HG03039 (cell line): ENCODE data around the gene SKIL.
A peak's percentile ranks its signal among the peaks of the same experiment; 100 is the strongest.
"Not testable (repeated sequence)": the region's sequence is repeated elsewhere in the genome, so short reads cannot be mapped to it uniquely, and the experiment has no call there.

Experiments used
- ATAC-seq: cut with Tn5 transposase; IDR thresholded peaks from one replicate; pipeline ENCODE4 v1.9.1; 2021; ENCODE audit warnings: mild to moderate bottlenecking, moderate library complexity; ENCODE audit not compliant: unreplicated experiment

The SKIL gene, protein sequence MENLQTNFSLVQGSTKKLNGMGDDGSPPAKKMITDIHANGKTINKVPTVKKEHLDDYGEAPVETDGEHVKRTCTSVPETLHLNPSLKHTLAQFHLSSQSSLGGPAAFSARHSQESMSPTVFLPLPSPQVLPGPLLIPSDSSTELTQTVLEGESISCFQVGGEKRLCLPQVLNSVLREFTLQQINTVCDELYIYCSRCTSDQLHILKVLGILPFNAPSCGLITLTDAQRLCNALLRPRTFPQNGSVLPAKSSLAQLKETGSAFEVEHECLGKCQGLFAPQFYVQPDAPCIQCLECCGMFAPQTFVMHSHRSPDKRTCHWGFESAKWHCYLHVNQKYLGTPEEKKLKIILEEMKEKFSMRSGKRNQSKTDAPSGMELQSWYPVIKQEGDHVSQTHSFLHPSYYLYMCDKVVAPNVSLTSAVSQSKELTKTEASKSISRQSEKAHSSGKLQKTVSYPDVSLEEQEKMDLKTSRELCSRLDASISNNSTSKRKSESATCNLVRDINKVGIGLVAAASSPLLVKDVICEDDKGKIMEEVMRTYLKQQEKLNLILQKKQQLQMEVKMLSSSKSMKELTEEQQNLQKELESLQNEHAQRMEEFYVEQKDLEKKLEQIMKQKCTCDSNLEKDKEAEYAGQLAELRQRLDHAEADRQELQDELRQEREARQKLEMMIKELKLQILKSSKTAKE

GRCh38 chr3:170357176-170358041, at the start of gene SKIL:
Gene SKIL, plus strand, starts transcription at chr3:170357715. Its CDS starts 2,617 bp downstream, at chr3:170360332.
- peak; percentile 51 for ATAC-seq

DNA sequence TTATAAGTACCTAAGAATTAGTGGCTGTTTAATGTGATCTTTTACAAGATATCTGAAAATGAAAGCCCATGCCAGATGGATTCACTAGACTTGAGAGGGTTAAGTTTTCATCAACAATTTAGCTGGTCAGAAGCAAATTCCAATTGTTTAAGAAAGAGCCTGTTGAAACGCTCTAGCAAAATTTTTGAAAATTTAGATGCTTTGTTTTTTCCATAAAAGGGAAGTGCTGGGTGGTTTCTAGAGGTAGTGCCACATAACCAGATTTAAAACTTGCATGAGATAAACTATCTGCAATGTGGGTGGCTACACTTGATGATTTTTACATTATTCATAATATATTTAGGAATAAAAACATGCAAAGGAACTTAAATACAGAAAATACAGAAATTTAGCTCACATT, 48.5 kb upstream of the SKIL start:
- ATAC-seq = no peak

GRCh38 chr3:170317954-170318353, 39.6 kb upstream of the SKIL start:
- ATAC-seq = no peak

- no peak for ATAC-seq
These were observed 36.9 kb upstream of the SKIL start for GRCh38 chr3:170320461-170321121.

GRCh38 chr3:170321321-170322034, 36.0 kb upstream of the SKIL start:
- no peak for ATAC-seq

- ATAC-seq = no peak
These were observed 34.8 kb upstream of the SKIL start for GRCh38 chr3:170322566-170323269.

DNA sequence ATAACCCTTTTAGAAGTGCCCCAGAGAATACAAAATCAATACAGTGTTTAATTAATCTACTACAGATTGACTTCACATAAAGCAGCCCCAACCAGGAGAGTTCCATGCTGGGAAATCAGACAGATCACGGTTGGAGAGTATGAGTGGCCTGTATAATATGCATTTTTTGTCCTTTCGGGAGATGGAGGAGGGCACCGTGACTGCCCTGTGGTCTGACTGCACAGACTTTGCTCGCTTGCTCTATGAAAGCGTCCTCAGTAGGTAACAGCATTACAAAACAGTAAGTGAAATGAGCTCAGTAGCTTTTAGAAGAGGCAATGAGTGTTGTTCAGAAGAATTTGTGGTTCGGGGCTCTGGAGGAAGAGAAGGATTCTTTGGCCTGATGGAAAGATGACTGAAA, 34.2 kb upstream of the SKIL start:
- ATAC-seq = no peak

DNA sequence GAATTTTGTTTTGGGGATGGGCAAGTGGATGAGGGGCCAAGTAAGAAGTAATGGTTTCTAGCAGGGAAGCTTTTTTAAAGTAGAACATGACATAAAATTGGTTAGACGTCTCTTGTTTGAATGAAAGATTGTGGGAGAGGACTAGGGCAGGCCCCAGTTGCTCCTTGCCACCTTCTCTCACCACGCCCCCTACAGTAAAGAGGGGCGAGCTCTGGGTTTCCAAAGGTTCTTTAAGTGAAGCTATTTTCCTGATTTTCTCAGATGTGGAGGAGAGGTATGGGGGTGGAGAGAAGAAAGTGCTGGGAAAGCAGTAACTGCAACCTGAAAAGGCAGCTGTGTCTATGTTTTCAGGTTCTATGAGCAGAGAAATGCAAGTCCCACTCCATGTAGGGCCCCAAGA, 32.6 kb upstream of the SKIL start:
- no peak for ATAC-seq

DNA sequence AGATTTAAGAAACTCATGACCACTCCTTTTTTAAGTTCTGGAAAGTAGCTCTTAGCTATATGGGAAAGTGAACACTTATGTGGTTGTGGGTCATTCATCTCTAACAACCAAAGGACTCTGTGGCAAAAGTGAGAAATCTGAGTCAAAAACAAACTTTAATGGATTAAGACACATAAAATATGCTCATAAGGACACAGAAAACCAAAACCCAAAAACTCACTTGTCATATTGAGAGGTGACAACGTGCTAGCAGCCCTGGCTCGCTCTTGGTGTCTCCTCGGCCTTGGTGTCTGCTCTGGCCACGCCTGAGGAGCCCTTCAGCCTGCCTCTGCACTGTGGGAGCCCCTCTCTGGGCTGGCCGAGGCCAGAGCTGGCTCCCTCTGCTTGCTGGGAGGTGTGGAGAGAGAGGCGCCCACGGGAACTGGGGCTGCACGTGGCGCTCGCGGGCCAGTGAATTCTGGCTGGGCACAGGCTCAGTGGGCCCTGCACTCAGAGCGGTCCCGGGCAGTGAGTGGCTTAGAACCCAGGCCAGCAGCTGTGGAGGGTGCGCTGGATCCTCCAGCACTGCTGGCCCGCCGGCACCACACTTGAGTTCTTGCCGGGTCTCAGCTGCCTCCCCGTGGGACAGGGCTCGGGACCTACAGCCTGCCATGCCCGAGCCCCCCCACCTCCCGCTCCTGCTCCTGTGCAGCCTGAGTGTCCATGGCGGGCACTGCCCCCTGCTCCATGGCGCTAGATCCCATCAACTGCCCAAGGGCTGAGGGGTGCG, 30.3 kb upstream of the SKIL start:
- ATAC-seq = no peak

DNA sequence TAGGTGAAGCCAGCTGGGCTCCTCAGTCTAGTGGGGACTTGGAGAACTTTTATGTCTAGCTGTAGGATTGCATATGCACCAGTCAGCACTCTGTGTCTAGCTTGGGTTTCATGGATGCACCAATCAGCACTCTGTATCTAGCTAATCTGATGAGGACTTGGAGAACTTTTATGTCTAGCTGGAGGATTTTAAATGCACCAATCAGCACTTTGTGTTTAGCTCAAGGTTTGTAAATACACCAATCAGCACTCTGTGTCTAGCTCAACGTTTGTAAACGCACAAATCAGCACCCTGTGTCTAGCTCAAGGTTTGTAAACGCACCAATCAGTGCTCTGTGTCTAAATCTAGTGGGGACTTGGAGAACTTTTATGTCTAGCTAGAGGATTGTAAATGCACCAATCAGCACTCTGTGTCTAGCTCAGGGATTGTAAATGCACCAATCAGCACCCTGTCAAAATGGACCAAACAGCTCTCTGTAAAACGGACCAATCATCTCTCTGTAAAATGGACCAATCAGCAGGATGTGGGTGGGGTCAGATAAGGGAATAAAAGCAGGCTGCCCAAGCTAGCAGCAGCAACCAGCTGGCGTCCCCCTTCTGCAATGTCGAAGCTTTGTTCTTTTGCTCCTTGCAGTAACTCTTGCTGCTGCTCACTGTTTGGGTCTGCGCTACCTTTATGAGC, 29.5 kb upstream of the SKIL start:
- not testable (repeated sequence) for ATAC-seq

GRCh38 chr3:170330366-170330765, 27.1 kb upstream of the SKIL start:
- no peak for ATAC-seq

DNA sequence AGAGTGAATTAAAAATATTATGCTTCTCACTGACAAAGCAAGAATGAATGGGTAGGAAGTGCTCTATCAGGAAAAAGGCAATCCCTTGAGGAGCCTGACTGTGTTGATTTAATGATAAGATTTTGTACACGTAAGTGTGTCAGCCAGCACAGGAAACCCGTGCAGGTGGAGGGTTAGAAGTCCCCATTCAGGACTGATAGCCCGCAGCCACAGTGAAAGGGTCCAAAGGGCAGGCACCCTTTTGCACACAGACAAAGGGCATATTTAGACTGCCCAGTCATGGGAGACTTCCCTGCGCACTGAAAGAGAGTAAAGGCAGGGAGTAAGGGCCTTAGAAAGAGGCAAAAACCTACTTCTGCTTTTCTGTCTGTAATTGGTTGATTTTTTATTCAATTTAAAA, 26.4 kb upstream of the SKIL start:
- ATAC-seq = no peak

DNA sequence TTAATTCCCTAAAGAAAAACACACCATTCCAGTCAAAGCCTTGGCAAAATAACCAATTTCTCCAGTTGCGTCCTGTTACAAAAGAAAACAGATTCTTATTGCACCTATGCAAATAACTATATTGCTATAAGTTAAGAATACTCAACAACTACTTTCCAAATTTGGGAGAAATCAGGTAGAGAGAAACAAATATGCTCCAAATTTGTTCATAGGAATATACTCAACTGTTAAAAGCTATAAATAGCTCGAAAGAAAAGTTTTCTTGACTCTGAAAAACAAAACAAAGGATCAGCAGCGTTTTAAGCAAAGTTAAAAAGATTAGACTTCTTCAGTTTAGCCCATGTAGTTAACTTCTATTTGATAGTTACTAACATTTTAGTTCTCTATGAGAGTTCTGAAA, 20.1 kb upstream of the SKIL start:
- ATAC-seq = no peak

DNA sequence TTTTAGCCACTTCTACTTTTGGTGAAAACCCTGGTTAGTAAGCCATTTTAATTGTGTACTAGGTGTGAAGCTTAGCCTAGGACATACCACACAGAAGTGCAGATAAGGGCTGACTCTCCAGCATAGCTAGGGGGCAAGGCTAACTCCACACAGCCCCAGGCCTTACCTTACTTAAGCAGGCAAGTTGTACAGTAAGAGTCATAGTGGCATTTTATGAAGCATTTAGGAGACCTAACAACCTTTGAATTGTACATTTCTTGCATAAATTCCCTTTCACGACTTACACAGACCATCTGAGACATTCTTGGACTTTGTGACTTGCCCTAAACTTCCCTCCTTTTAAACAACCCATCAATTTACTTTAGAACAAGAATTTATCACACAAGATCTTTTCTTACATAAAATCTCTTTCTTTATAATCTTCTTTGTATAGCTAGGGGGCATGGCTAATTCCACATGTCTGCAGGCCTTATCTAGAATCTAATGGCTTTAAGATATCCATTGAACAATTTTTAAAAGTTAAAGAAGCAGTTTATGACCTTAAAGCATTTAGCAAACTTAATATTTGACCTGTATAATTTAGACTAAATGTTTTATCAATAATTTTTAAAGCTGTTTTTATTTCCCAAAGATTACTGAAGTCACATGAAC, 18.7 kb upstream of the SKIL start:
- ATAC-seq = no peak

- not testable (repeated sequence) for ATAC-seq
These were observed 15.2 kb upstream of the SKIL start for GRCh38 chr3:170342273-170342672.

DNA sequence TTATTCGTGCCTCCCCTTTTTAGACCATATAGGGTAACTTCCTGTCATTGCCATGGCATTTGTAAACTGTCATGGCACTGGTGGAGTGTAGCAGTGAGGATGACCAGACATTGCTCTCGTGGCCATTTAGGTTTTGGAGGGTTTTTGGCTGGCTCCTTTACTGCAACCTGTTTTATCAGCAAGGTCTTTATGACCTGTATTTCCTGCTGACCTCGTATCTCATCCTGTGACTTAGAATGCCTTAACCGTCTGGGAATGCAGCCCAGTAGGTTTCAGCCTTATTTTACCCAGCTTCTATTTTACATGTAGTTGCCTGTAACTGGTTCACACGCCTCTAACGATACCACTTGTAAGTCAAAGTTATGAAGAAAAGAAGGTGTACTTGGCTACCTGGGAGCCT, 13.7 kb upstream of the SKIL start:
- ATAC-seq = not testable (repeated sequence)

- ATAC-seq = no peak
These were observed 12.5 kb upstream of the SKIL start for GRCh38 chr3:170344971-170345370.
